Stimulated activated naive CD4-positive, alpha-beta T cell treated with Interleukin-2 at 50 U/mL for 16 hours (primary cell): ENCODE measurements around the gene ZMYND8.
"Not testable (repeated sequence)": the region's sequence is repeated elsewhere in the genome, so short reads cannot be mapped to it uniquely, and the experiment has no call there.

Experiments
- DNase-seq: peaks from one replicate; lab custom pipeline; 2025; lab: John Stamatoyannopoulos, UW

ZMYND8 gene

DNA sequence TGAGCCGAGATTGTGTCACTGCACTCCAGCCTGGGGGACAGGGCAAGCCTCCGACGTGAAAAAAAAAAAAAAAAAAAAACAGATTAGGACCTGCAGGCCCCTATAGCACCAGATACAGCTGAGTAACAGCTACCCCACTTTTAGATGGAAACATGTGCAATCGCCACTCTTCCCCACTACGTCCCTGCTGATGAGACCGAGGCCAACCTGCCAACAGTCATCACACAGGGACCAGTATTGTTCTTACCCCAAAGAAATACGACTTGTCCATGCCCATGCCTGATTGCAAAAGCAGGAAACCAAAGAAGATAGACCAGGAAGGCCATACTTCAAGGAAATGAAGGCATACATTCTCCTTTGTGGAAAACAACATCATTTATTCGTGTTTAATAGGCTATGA is 45.8 kb downstream of the ZMYND8 start:
- no peak for DNase-seq

DNA sequence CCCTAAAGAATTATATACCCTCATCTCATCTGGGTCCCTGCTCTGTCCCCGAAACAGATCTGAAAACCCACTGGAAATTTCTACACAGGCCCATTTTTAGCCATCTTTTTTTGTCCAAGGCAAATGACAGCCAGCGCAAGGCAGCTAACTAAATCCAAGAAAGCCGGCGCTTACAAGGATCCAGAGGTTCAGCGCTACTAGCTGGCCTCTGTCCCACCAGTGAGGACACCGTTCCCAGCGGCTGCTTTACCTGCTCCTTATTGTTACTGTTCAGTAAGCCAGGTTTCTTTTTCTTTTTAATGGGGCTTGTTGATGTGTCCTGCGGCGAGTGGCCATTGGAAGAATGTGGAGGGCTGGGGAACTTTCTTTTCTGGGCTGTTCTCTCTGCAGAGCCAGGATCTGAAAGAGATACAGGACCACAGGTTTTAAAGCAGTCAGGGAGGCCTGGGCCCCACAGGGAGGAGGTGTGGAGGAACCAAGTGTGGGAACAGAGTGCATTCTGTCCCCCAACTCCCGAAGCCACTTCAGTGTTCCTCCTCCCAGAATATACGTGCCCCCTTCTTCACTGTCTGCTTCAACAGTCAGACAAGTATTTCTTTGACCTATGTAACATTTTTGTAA is 46.6 kb downstream of the ZMYND8 start:
- DNase-seq, result no peak

GRCh38 chr20:47309394-47309793 is 47.1 kb downstream of the ZMYND8 start:
- DNase-seq, result no peak

DNA sequence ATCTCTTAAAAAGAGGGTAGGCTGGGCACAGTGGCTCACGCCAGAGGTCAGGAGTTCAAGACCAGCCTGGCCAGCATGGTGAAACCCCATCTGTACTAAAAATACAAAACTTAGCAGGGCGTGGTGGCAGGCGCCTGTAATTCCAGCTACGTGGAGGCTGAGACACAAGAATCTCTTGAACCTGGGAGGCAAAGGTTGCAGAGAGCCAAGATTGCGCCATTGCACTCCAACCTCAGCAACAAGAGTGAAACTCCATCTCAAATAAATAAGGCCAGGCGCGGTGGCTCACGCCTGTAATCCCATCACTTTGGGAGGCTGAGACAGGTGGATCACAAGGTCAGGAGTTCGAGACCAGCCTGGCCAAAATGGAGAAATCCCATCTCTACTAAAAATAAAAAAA is 48.9 kb downstream of the ZMYND8 start:
- not testable (repeated sequence) for DNase-seq

- no peak for DNase-seq
These were observed 49.6 kb downstream of the ZMYND8 start for GRCh38 chr20:47306755-47307370.

DNA sequence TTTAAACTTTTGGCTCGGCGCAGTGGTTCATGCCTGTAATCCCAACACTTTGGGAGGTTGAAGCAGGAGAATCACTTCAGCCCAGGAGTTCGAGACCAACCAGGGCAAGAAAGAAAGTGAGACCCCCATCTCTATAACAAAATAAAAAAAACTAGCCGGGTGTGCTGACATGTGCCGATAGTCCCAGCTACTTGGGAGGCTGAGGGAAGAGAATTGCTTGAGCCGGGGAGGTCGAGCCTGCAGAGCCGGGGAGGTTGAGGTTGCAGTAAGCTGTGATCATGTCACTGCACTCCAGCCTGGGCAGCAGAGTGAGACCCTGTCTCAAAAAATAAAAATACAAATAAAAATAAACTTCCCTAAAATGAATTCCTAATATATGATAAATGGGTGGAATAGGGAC is 50.4 kb downstream of the ZMYND8 start:
- no peak for DNase-seq

DNA sequence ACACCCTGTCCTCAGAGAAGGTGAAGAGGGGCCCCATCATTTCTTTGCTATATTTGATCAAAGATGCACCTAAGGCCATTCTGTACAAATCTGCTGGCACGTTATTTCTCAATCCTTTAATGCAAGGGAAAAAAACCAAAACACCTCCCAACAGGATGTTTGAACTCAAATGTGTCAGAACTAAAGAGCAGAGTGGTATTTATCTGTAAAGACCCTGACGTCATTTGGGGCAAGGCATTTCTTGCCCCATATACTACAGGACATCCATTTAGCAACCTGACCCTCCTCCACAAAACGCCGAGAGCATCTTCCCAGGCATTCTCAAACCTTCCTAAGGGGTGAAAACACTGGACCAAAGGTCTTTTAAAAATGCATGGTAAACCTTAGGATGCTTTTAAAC is 50.8 kb downstream of the ZMYND8 start:
- no peak for DNase-seq

DNA sequence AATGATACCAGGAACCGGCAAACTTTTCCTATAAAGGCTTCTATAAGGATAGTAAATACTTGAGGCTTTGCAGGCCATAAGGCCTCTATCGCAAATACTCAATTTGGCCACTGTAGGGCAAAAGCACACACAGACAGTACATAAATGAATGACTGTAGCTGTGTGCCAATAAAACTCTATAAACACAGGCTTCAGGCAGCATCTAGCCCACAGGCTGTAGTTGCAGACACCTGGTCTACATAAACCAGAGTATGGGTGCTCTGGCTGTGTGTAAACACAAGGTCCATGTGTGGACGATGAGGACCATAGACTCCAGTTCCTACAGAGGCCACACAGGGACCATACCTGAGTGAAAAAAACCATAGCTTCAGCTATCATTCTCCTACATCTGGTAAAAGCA is 52.2 kb downstream of the ZMYND8 start:
- no peak for DNase-seq

DNA sequence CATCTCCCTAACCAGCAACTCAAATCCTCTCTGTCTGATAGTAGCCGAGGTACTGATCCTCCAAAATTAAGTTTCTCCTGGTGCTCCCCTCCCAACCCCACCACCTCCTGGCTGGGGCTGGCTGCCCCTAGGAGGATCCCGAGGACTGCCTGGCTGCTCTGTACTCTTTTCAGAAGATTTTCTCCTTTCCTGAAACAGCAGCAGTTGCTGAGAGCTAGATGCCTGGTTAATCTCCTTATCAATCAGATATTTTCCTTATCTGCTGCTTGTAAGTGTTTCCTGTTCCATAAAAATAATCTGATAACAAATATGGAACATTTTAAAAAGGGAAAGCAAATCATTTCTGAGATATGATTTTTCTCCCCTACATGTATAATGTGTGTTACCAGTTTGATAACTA is 52.8 kb downstream of the ZMYND8 start:
- DNase-seq, result no peak

DNA sequence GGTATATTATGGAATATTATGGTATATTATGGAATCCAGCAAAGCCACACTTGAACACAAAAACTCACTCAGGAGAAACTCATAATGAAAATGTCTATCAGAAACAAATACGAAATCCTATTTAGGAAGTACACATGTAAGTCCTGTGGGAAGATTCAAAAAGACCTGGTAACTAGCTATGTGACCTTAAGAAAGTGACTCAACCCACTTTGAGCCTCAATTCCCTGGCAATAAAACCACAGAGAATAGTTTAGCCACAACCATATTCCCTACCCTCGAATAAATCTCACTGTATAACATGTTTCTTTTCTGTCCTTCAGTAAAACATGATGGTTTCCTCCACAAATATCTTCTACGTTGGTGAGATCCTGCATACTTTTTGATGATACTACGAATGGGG is 56.4 kb downstream of the ZMYND8 start:
- no peak for DNase-seq

DNA sequence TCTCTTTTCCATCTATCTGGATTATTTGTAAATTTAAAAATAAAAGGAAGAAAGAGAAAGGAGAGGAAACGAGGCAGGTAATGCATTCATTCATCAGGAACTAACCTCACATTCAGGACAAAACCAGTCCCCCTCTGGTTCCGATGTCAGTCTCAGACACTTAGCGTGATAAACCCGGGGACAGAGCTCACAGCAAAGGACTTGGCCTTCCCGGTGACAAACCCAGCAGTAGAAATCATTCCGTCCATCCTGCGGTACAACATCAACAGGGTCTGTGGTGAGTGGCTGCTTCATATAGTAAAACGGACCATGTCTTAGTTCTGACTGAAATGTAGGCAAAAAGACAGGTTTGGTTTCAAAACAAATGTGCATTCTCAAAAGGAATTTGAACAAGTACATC is 57.9 kb downstream of the ZMYND8 start:
- DNase-seq, result no peak

- DNase-seq, result no peak
These were observed 58.8 kb downstream of the ZMYND8 start for GRCh38 chr20:47297746-47298145.

GRCh38 chr20:47296950-47297349 is 59.5 kb downstream of the ZMYND8 start:
- DNase-seq, result no peak

GRCh38 chr20:47295921-47296426 is 60.5 kb downstream of the ZMYND8 start:
- DNase-seq, result no peak

DNA sequence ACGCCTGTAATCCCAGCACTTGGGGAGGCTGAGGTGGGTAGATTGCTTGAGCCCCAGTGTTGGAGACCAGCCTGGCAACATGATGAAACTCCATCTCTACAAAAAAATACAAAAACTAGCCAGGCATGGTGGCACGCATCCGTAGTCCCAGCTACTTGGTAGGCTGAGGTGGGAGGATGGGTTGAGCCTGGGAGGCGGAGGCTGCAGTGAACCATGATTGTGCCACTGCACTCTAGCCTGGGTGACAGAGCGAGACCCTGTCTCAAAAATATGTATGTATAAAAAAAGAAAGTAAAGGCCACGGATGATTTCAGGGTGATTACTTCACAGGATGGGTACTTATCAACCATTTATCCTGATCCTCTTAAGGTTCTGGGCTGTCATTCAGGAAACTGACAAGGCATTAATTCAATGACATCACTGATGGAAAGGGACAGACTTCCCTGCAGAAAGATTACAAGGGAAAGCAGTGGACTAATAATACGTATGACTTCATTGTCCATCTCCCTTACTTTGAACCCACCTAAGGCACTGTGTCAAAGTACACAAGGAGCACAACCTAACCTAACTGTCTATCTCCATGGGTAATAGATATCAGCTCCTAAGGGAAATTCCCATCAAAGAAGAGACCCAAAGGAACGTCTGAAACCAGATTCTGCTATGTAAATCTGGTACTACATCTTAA is 61.2 kb downstream of the ZMYND8 start:
- DNase-seq, result no peak

- DNase-seq, result no peak
These were observed 62.9 kb downstream of the ZMYND8 start for GRCh38 chr20:47293631-47294030.

GRCh38 chr20:47292581-47292980 is 63.9 kb downstream of the ZMYND8 start:
- DNase-seq, result no peak

GRCh38 chr20:47290666-47291430 is 65.7 kb downstream of the ZMYND8 start:
- DNase-seq, result no peak

DNA sequence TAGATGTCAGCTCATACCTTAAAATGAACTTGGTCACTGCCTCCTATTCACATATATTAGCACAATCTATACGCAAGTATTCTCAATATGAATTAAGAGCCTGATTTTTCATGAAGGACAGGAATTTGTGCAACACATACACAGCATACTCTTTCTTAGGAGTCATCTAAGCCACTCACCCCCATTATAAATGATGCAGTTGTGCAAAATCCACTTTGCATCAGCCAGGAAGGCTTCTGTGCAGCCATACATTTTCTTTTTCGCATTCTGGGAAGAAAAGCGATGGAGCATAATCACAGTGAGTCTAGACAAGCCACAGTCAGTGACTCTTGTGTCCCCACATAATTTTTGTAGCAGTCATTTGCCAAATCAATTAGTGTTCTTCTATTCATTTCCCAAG is 66.5 kb downstream of the ZMYND8 start:
- no peak for DNase-seq

DNA sequence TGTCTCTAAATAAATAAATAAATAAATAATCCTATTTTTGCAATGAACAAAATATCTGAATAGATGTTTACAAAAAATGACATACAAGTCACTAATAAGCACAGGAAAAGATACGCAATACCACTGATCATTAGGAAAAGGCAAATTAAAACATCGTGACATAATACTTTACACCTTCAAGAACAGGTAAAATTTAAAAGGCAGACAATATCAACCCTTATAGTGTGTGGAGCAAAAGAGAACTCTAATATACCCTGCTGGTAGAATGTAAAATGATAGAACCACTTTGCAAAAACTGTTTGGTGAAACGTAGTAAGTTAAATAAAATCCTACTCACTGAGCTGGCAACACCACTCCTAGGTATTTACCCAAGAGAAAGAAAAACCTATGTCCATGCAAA is 67.4 kb downstream of the ZMYND8 start:
- DNase-seq, result no peak

DNA sequence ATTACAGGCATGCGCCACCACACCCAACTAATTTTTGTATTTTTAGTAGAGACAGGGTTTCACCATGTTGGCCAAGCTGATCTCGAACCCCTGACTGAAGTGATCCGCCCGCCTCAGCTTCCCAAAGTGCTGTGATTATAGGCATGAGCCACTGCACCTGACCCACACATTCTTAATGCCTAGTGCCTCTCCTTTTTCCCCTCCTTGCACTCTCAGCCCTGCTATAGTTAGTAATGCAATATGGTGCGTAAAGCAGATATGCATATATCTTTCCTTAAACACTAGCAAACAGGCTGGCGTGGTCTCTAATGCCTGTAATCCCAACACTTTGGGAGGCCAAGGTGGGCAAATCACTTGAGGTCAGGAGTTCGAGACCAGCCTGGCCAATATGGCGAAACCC is 68.0 kb downstream of the ZMYND8 start:
- DNase-seq, result not testable (repeated sequence)

DNA sequence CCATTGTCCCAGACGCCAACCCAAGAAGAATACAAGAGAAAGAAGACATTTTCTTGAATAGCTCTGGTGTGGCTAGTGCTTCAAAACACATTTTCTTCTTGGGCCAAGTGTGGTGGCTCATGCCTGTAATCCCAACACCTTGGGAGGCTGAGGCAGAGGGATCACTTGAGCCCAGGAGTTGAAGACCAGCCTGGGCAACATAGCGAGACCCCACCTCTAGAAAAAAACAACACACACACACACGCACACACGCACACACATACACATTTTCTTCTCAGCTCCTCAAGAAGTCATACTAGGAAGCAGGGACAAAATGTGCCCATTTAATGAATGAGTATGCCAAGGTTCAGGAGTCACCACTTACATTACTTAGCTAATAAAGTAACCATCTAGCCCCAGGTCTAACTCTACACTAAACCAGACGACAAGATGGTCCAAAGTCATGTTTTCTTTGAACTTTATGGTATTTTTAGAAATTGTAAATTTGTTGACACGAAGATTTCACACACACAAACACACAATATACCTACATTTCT is 68.8 kb downstream of the ZMYND8 start:
- DNase-seq, result no peak
